AG04449 (cell line): ENCODE results near the gene ICAM1.
A peak's percentile ranks its signal among the peaks of the same experiment; 100 is the strongest.

Experiments used
- CTCF ChIA-PET: fragments of 350-600 bp; formaldehyde crosslinking; extraction: SDS; loops from one replicate; lab custom pipeline; 2021; ENCODE audit warnings: antibody characterized with exemption; lab: Yijun Ruan, JAX
- POLR2A ChIA-PET: fragments of 400-600, 350-600 bp; formaldehyde crosslinking; extraction: SDS; loops from one replicate; lab custom pipeline; 2020; ENCODE audit warnings: antibody characterized with exemption, inconsistent platforms; lab: Yijun Ruan, JAX
- DNase-seq: peaks from one replicate; pipeline ENCODE4 v3.0.0-alpha.2; 2010; ENCODE audit warnings: low read depth, low spot score
- H3K4me3 ChIP-seq: 2 replicates; pipeline ENCODE4 v1.5.1; 2011; ENCODE audit warnings: low read depth, mild to moderate bottlenecking, control low read depth, low read length
- TF ChIP-seq, protein P1 (sequence below): IDR thresholded peaks from one replicate; pipeline ENCODE4 v1.5.1; 2011; ENCODE audit warnings: mild to moderate bottlenecking, moderate library complexity, low read length, control low read depth, inconsistent platforms; ENCODE audit not compliant: insufficient read depth; ENCODE audit errors: missing control alignments

ICAM1 gene, protein sequence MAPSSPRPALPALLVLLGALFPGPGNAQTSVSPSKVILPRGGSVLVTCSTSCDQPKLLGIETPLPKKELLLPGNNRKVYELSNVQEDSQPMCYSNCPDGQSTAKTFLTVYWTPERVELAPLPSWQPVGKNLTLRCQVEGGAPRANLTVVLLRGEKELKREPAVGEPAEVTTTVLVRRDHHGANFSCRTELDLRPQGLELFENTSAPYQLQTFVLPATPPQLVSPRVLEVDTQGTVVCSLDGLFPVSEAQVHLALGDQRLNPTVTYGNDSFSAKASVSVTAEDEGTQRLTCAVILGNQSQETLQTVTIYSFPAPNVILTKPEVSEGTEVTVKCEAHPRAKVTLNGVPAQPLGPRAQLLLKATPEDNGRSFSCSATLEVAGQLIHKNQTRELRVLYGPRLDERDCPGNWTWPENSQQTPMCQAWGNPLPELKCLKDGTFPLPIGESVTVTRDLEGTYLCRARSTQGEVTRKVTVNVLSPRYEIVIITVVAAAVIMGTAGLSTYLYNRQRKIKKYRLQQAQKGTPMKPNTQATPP

DNA sequence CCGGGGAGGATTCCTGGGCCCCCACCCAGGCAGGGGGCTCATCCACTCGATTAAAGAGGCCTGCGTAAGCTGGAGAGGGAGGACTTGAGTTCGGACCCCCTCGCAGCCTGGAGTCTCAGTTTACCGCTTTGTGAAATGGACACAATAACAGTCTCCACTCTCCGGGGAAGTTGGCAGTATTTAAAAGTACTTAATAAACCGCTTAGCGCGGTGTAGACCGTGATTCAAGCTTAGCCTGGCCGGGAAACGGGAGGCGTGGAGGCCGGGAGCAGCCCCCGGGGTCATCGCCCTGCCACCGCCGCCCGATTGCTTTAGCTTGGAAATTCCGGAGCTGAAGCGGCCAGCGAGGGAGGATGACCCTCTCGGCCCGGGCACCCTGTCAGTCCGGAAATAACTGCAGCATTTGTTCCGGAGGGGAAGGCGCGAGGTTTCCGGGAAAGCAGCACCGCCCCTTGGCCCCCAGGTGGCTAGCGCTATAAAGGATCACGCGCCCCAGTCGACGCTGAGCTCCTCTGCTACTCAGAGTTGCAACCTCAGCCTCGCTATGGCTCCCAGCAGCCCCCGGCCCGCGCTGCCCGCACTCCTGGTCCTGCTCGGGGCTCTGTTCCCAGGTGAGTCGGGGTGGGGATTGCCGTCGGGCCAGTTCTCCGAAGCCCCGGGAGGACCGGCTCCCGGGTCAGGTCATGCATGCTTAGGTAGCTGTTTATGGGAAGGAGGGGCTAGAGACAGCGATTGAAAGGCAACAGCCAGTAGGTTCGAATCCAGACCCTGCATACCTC is at the start of gene ICAM1:
Gene ICAM1 (plus strand): TSS at position 505 of the 779 bp plus-strand sequence. CDS start 40 bp downstream, at position 545.
- peak within 1 kb of the TSS; percentile 55 for H3K4me3 ChIP-seq
- TF ChIP-seq, protein P1, sequence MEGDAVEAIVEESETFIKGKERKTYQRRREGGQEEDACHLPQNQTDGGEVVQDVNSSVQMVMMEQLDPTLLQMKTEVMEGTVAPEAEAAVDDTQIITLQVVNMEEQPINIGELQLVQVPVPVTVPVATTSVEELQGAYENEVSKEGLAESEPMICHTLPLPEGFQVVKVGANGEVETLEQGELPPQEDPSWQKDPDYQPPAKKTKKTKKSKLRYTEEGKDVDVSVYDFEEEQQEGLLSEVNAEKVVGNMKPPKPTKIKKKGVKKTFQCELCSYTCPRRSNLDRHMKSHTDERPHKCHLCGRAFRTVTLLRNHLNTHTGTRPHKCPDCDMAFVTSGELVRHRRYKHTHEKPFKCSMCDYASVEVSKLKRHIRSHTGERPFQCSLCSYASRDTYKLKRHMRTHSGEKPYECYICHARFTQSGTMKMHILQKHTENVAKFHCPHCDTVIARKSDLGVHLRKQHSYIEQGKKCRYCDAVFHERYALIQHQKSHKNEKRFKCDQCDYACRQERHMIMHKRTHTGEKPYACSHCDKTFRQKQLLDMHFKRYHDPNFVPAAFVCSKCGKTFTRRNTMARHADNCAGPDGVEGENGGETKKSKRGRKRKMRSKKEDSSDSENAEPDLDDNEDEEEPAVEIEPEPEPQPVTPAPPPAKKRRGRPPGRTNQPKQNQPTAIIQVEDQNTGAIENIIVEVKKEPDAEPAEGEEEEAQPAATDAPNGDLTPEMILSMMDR: no peak
- POLR2A ChIA-PET: interaction anchor here (1.0 to 3.0 kb wide), 6 partner anchors 18 to 117 kb away, joined by 3 to 12 read pairs (median 7); partner anchors contain the start of genes RAVER1 and TYK2
- CTCF ChIA-PET: interaction anchor here (0.6 to 19.7 kb wide), 26 partner anchors 8 to 355 kb away, joined by 3 to 1180 read pairs (median 5); partner anchors contain the start of genes CDC37, ICAM4, ICAM5 and RAVER1
- DNase-seq: no peak

DNA sequence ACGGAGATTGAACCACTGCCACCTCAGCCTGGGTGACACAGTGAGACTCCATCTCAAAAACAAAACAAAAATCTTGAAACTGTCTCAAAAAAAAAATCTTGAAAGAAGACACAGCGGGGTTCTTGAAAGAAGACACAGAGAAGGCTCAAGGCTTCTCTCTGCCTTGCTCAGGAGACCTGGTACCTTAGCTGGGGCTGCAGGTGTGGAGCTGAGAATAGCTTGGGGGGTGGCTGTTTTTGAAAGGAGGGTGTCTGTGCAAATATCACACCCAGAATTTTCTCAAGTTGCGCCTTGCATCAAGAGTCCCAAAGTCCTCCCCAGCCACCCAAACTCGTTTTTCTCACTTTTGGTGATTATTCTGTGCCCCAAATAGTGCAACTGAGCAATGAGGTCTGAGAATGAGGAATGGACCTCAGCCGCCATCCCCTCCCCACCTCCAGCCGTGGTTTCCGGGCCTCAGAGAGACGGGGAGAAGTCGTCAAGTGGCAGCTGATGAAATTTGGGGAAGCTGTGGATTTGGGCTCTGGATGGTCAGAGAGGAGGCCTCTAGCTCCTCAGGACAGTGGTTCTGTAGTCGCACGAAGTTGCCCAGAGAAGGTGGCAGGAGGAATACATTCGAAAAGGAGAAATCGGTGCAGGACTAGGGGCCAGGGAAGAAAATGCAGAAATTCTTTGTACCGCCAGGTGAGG is 48.6 kb upstream of the ICAM1 start:
- H3K4me3 ChIP-seq: no peak overlapping the region
- TF ChIP-seq, protein P1: no peak
- ChIA-PET POLR2A (no interaction called here), CTCF (no interaction called here)
- no peak for DNase-seq

DNA sequence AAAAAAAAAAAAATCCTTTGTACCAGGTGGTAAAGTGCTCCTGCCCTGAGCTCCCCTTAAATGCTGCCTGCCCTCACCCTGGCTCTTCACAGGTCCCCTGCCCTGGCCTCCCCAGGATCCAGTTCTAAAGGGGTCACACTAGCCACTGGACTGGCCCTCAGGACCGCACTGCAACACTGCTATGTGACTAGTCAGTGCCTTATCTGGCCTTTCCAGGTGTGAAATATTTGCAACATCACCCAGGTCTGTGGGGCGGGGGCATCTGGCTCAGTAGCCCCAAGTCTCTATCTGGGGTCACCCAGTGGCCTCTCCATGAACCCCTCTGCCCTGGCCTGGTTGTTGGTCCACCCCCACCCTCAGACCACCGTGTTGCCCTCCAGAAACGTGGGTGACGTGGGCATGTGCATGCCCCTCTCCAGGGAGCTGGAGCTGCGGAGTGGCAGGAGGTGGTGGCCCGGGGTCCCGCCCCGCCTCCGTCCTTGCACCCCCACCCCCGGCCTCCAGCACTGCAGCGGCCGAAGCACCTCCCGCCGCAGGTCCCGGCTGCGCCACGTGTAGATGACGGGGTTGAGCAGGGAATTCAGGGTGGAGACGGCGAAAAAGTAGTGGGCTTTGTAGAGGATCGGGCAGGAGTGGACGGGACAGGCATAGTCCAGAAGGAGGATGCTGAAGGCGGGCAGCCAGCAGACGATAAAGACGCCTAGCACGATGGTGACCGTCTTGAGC is 47.3 kb upstream of the ICAM1 start:
- CTCF ChIA-PET: no interaction called here
- POLR2A ChIA-PET: no interaction called here
- no peak overlapping the region for H3K4me3 ChIP-seq
- TF ChIP-seq, protein P1: no peak
- DNase-seq: no peak

DNA sequence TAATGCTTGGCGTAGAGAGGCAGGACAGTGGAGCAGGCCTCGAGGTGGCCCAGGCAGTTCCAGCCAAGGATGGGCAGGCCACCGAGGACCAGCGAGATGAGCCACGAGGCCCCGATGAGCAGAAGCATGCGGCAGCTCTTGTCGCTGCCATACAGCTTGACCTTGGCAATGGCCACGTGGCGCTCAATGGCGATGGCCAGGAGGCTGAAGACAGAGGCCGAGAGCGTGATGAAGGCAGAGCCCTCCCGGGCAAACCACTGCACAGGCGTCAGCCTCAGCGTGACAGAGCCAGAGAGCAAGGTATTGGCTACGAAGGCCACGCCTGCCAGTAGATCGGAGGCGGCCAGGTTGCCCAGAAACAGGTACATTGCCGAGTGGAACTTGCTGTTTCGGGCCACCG is 46.6 kb upstream of the ICAM1 start:
- TF ChIP-seq, protein P1: no peak
- ChIA-PET POLR2A (no interaction called here), CTCF (no interaction called here)
- DNase-seq: no peak
- no peak overlapping the region for H3K4me3 ChIP-seq

DNA sequence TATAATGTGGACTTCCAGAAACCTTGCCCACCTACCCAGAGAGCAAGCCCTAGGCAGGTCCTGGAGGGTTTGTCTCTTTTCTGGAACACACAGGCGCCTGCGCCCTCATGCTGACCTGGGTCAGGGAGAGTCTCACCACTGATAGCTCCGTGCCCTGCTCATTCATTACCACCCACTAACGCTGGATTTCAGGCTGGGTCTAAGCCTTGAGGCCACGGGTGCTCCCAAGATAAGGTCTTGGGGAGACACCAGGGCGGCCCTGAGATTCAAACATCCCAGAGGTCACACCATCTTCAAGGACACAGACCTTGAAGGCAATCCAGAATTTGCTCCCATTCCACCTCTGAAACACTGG is 44.9 kb upstream of the ICAM1 start:
- no peak for DNase-seq
- ChIA-PET CTCF (interaction anchor here (1.2 to 2.3 kb wide), 3 partner anchors 12 to 24 kb away, joined by 3 to 11 read pairs (median 6); no protein-coding TSS in a partner anchor), POLR2A (interaction anchor here (0.7 to 1.5 kb wide), 2 partner anchors 11 to 120 kb away, joined by 3 to 4 read pairs; partner anchors contain the start of gene PPAN)
- no peak overlapping the region for H3K4me3 ChIP-seq
- TF ChIP-seq, protein P1: no peak
